GM12878 (cell line): ENCODE data around the gene ANKRD11. TPM values are rescaled to one million over a fixed set of nuclear protein-coding genes. Genes with fewer than 3 reads are reported as not detected.

Source experiments
- ATAC-seq: fragments of 200-7000 bp; cut with Tn5 transposase; 3 replicates; pipeline ENCODE4 v1.9.1; 2020; ENCODE audit warnings: mild to moderate bottlenecking, moderate library complexity
- BruUV-seq: library from RNA; stranded (reverse); fragments of 400-500 nt; replicated peaks from 2 replicates; lab custom pipeline; 2021; lab: Mats Ljungman, UMichigan
- CTCF ChIA-PET: fragments of 300-600 bp; sonication (Branson Sonifier 250); formaldehyde crosslinking; extraction: SDS; loops from one replicate; lab custom pipeline; 2021; ENCODE audit warnings: inconsistent platforms; lab: Yijun Ruan, JAX
- POLR2A ChIA-PET: fragments of 350-600 bp; formaldehyde crosslinking; extraction: SDS; loops from one replicate; lab custom pipeline; 2021; ENCODE audit warnings: inconsistent platforms; lab: Charles Lee
- RAD21 ChIA-PET: fragments of 300-600 bp; sonication (Branson Sonifier 250); formaldehyde crosslinking; loops from one replicate; lab custom pipeline; 2023; ENCODE audit warnings: antibody characterized with exemption; ENCODE audit not compliant: unreplicated experiment; lab: Charles Lee
- SMC1A ChIA-PET: fragments of 300-600 bp; sonication (Branson Sonifier 250); formaldehyde crosslinking; loops from one replicate; lab custom pipeline; 2023; ENCODE audit not compliant: unreplicated experiment, uncharacterized antibody; lab: Charles Lee
- DNase-seq: peaks from one replicate; pipeline ENCODE4 v3.0.0-alpha.2; 2011; ENCODE audit warnings: low read depth, low spot score
- FAIRE-seq: peaks from 3 replicates; lab custom pipeline; 2011; peaks lifted over from hg19 to GRCh38; lab: Jason Lieb, UNC
- H2AFZ ChIP-seq: 2 replicates; pipeline ENCODE4 v1.6.0; 2011; ENCODE audit warnings: low read depth, low read length, control low read depth; ENCODE audit not compliant: control insufficient read depth
- H3K27ac ChIP-seq: 2 replicates; pipeline ENCODE4 v1.5.1; 2011; ENCODE audit warnings: control low read depth; ENCODE audit not compliant: control insufficient read depth, insufficient read depth
- H3K27me3 ChIP-seq, 2 experiments: replicated peaks in 1 of 2; 2 replicates each; pipeline versions ENCODE4 v1.6.0 to v1.6.1; 2011; ENCODE audit warnings: low read length in 1 of 2; ENCODE audit not compliant: control insufficient read depth in 2 of 2, insufficient read depth in 2 of 2
- H3K36me3 ChIP-seq, 2 experiments: 2 replicates each; pipeline ENCODE4 v1.5.1; 2011; ENCODE audit warnings: low read length in 1 of 2; ENCODE audit not compliant: control insufficient read depth in 2 of 2, insufficient read depth in 2 of 2
- H3K4me1 ChIP-seq: 2 replicates; pipeline ENCODE4 v1.6.1; 2011; ENCODE audit warnings: mild to moderate bottlenecking, low read length, moderate library complexity, mixed read lengths; ENCODE audit not compliant: control insufficient read depth, insufficient read depth
- H3K4me2 ChIP-seq: 2 replicates; pipeline ENCODE4 v1.6.0; 2011; ENCODE audit warnings: control low read depth; ENCODE audit not compliant: control insufficient read depth, insufficient read depth
- H3K4me3 ChIP-seq: fragments of 200-600 bp; sonication (generic); 2 replicates; pipeline ENCODE4 v1.5.1; 2016
- H3K79me2 ChIP-seq: 2 replicates; pipeline ENCODE4 v1.6.0; 2011; ENCODE audit warnings: low read length; ENCODE audit not compliant: control insufficient read depth, insufficient read depth
- H3K9ac ChIP-seq: 2 replicates; pipeline ENCODE4 v1.8.0; 2011; ENCODE audit warnings: low read length, control low read depth, mixed read lengths; ENCODE audit not compliant: control insufficient read depth, insufficient read depth
- H3K9me3 ChIP-seq: replicated peaks from 3 replicates; pipeline ENCODE4 v1.5.1; 2011; ENCODE audit warnings: mild to moderate bottlenecking, low read length; ENCODE audit not compliant: control insufficient read depth, insufficient read depth
- H4K20me1 ChIP-seq: 2 replicates; pipeline ENCODE4 v1.6.0; 2011; ENCODE audit not compliant: control insufficient read depth, insufficient read depth
- BCL3 ChIP-seq: IDR thresholded peaks from 2 replicates; pipeline ENCODE4 v1.6.1; 2011; ENCODE audit warnings: borderline replicate concordance, low read depth, mild to moderate bottlenecking, moderate library complexity, low read length; ENCODE audit not compliant: insufficient read depth, poor library complexity, severe bottlenecking
- CHD1 ChIP-seq: IDR thresholded peaks from 2 replicates; pipeline ENCODE4 v1.6.1; 2012; ENCODE audit warnings: low read depth, low read length, improper control_type of control experiment
- CREB1 ChIP-seq: IDR thresholded peaks from 2 replicates; pipeline ENCODE4 v1.6.1; 2012; ENCODE audit warnings: low read depth, mild to moderate bottlenecking, inconsistent platforms
- DPF2 ChIP-seq: fragments of 450-650 bp; IDR thresholded peaks from 2 replicates; pipeline ENCODE4 v1.6.1; 2017; ENCODE audit warnings: mild to moderate bottlenecking
- FOS ChIP-seq: IDR thresholded peaks from 3 replicates; pipeline ENCODE4 v1.6.1; 2011; ENCODE audit warnings: borderline replicate concordance; ENCODE audit not compliant: insufficient read length; ENCODE audit errors: extremely low read depth
- HDGF ChIP-seq: fragments of 450-650 bp; IDR thresholded peaks from 2 replicates; pipeline ENCODE4 v1.6.1; 2016; ENCODE audit warnings: antibody characterized with exemption
- IKZF2 ChIP-seq, 2 experiments: fragments of 450-650 bp; IDR thresholded peaks; 2 replicates each; pipeline ENCODE4 v1.6.1; 2017; ENCODE audit warnings: mild to moderate bottlenecking in 2 of 2, moderate library complexity in 2 of 2
- NR2C1 ChIP-seq: fragments of 450-650 bp; IDR thresholded peaks from 2 replicates; pipeline ENCODE4 v1.6.1; 2017; ENCODE audit warnings: antibody characterized with exemption, mild to moderate bottlenecking, moderate library complexity
- PKNOX1 ChIP-seq: fragments of 450-650 bp; IDR thresholded peaks from 2 replicates; pipeline ENCODE4 v1.6.1; 2016; ENCODE audit warnings: mild to moderate bottlenecking
- POLR2A ChIP-seq: IDR thresholded peaks from 2 replicates; pipeline ENCODE4 v1.6.1; 2011; ENCODE audit warnings: low read depth, mild to moderate bottlenecking, low read length
- POLR2AphosphoS2 ChIP-seq: IDR thresholded peaks from 2 replicates; pipeline ENCODE4 v1.6.1; 2011; ENCODE audit warnings: low read depth, mild to moderate bottlenecking, low read length, improper control_type of control experiment, moderate library complexity
- RELA ChIP-seq: fragments of 450-650 bp; IDR thresholded peaks from 2 replicates; pipeline ENCODE4 v1.8.0; 2014; ENCODE audit warnings: borderline replicate concordance; ENCODE audit not compliant: partially characterized antibody
- SMARCA5 ChIP-seq: fragments of 450-650 bp; IDR thresholded peaks from 2 replicates; pipeline ENCODE4 v1.6.1; 2017; ENCODE audit warnings: mild to moderate bottlenecking
- TCF12 ChIP-seq: IDR thresholded peaks from 2 replicates; pipeline ENCODE4 v1.6.1; 2011; ENCODE audit warnings: low read depth, mild to moderate bottlenecking, low read length
- TCF3 ChIP-seq: IDR thresholded peaks from 2 replicates; pipeline ENCODE4 v1.6.1; 2012; ENCODE audit warnings: low read depth, mild to moderate bottlenecking, low read length, borderline replicate concordance; ENCODE audit not compliant: insufficient read depth
- YBX1 ChIP-seq: fragments of 450-650 bp; IDR thresholded peaks from 2 replicates; pipeline ENCODE4 v1.6.1; 2016; ENCODE audit warnings: antibody characterized with exemption
- ZNF24 ChIP-seq: fragments of 450-650 bp; IDR thresholded peaks from 2 replicates; pipeline ENCODE4 v1.6.1; 2017; ENCODE audit warnings: antibody characterized with exemption, mild to moderate bottlenecking
- ZNF384 ChIP-seq: IDR thresholded peaks from 2 replicates; pipeline ENCODE4 v1.6.1; 2012; ENCODE audit warnings: low read depth, mild to moderate bottlenecking, low read length, improper control_type of control experiment, borderline replicate concordance
- WGBS: methylation state at CpG from one replicate; pipeline ENCODE4 v1.1.6; 2016; ENCODE audit warnings: low lambda C conversion rate; ENCODE audit not compliant: insufficient replicate concordance, insufficient coverage; ENCODE audit errors: missing lambda C conversion rate; 5-methylcytosine and 5-hydroxymethylcytosine counted together
- in situ Hi-C: fragments of 300-500 bp; cut with MboI; formaldehyde crosslinking; loops from 9 replicates; pipeline ENCODE4 v1.14.3; 2018; ENCODE audit warnings: mixed read lengths
- intact Hi-C: fragments of 100-400 bp; cut with micrococcal nuclease; formaldehyde crosslinking; loops from one replicate; pipeline ENCODE4 v1.14.2; 2022; ENCODE audit not compliant: unreplicated experiment
- polyA plus RNA-seq, 11 experiments: library from polyadenylated mRNA; depleted of rRNA in 4 of 11; unstranded in 6 of 11; stranded (reverse) in 5 of 11; fragments of >200 nt; fragmentation: Nextera tagmentation in 4 of 11; fragmentation: Illumina TruSeq in 1 of 11; extraction: Ambion mirVana in 4 of 11; extraction: Trizol in 1 of 11; gene quantifications; 1 replicate in 1 of 11; 2 replicates in 10 of 11; pipeline versions ENCODE4 v1.2.1 to v1.2.3, GENCODE V29; 2011 to 2016; ENCODE audit warnings: inconsistent platforms in 2 of 11, missing spikeins in 2 of 11, low read depth in 1 of 11
- total RNA-seq, 4 experiments: library from RNA; depleted of rRNA in 3 of 4; stranded (reverse); fragments of >200 nt in 3 of 4; fragmentation: Illumina TruSeq in 1 of 4; extraction: Trizol in 1 of 4; gene quantifications; 2 replicates each; pipeline versions ENCODE4 v1.2.1 to v1.2.3, GENCODE V29; 2013 to 2021

ANKRD11 gene
- total and polyA plus RNA-seq, 10 of the 15 experiments (the other 5 are each of a cell fraction or from before 2014, with no cell fraction given), result 5.1 to 103 (median 27.4) TPM

- TF ChIP-seq BCL3 (peak; percentile 51), TCF3 (0 out of 2 replicates have a peak, but pooled peaks have one; percentile 48), RELA (no peak), POLR2A (0 out of 2 replicates have a peak, but pooled peaks have one; percentile 27)
These were observed 70.2 kb downstream of the ANKRD11 start (continued) for GRCh38 chr16:89420204-89420603.

DNA sequence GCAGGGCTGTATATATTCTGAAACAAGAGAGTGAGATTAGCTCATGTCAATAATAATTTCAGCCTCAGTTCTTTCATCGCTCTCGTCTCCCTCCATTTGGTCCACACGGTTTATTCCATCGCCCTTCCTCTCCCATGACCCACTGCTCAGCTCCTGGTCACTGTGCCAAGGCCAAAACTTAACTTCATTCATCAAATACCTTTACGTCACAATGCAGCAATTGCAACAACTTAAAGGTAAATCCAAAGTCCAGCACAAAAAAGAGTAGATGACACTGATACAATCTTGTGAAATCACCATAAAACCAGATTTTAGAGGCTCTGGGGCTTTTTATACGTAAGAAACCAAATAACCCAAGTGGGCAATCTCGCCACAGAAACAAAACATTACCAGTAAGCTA, 72.0 kb downstream of the ANKRD11 start:
- TF ChIP-seq HDGF (no peak), ZNF384 (no peak), CREB1 (no peak), YBX1 (no peak), FOS (no peak), PKNOX1 (no peak), SMARCA5 (no peak), DPF2 (no peak), TCF12 (no peak), CHD1 (no peak), POLR2AphosphoS2 (no peak), ZNF24 (no peak), NR2C1 (no peak), IKZF2 (IDR thresholded peaks at IDR 0.05) (no peak)
- no peak overlapping the region for H3K4me2 ChIP-seq
- BruUV-seq, result no TSS peak
- in situ Hi-C loops (no loop called here), intact Hi-C loops (no loop called here)
- ChIA-PET RAD21 (no interaction called here), SMC1A (no interaction called here), CTCF (interaction anchor here (0.7 kb wide), 1 partner anchor 47 kb away, joined by 3 read pairs; no protein-coding TSS in a partner anchor), POLR2A (interaction anchor here (0.7 kb wide), 1 partner anchor 212 kb away, joined by 3 read pairs; no protein-coding TSS in a partner anchor)
- DNase-seq (no peak), ATAC-seq (no peak), FAIRE-seq (no peak)
- no peak overlapping the region for H3K9ac ChIP-seq
- peaks cover 91% of the 10 kb centered on the region for H3K79me2 ChIP-seq
- H4K20me1 ChIP-seq, result peaks cover 20% of the 10 kb centered on the region
- no peak overlapping the region for H3K27ac ChIP-seq
- no peaks in the 10 kb centered on the region for H3K9me3 ChIP-seq
- 92% methylated on average over 7 of the region's 7 CpGs for WGBS
- H3K36me3 ChIP-seq, result peaks cover 11 to 23% of the 10 kb centered on the region in 2 experiments
- H3K4me1 ChIP-seq, result peaks cover 33% of the 10 kb centered on the region
- no peak overlapping the region for H2AFZ ChIP-seq
- H3K27me3 ChIP-seq, result no peaks in the 10 kb centered on the region
- H3K4me3 ChIP-seq, result no peak overlapping the region
